CD4-positive, alpha-beta T cell (primary cell): ENCODE data around the gene IFT172. TPM values are rescaled to one million over a fixed set of nuclear protein-coding genes. Genes with fewer than 3 reads are reported as not detected.
"Not testable (repeated sequence)": the region's sequence is repeated elsewhere in the genome, so short reads cannot be mapped to it uniquely, and the experiment has no call there.

Experiments
- ATAC-seq: fragments of 200-7000 bp; cut with Tn5 transposase; one replicate; pipeline ENCODE4 v1.10.0; 2022; ENCODE audit warnings: mild to moderate bottlenecking; ENCODE audit not compliant: poor library complexity
- CTCF ChIA-PET: fragments of 350-600 bp; sonication (Branson Sonifier 250); formaldehyde crosslinking; loops from one replicate; lab custom pipeline; 2021; ENCODE audit warnings: antibody characterized with exemption, inconsistent platforms; lab: Charles Lee
- POLR2A ChIA-PET: fragments of 350-600 bp; sonication (Branson Sonifier 250); formaldehyde crosslinking; loops from one replicate; lab custom pipeline; 2021; ENCODE audit warnings: antibody characterized with exemption, inconsistent platforms; lab: Charles Lee
- DNase-seq, 14 experiments: peaks; one replicate each; pipeline ENCODE4 v3.0.0-alpha.2; 2013 to 2020; ENCODE audit warnings: mixed read lengths in 2 of 14
- H3K27ac ChIP-seq, 2 donors: one replicate each; pipeline versions ENCODE4 v1.5.1 to v1.7.0; 2013; ENCODE audit warnings: low read length in 2 of 2, low read depth in 1 of 2, mild to moderate bottlenecking in 1 of 2
- H3K27me3 ChIP-seq, 2 experiments: 1 replicate in 1 of 2; 2 replicates in 1 of 2; pipeline versions ENCODE4 v1.6.1 to v1.7.0; 2013; ENCODE audit warnings: low read length in 2 of 2, control low read depth in 1 of 2, mild to moderate bottlenecking in 1 of 2, moderate library complexity in 1 of 2; ENCODE audit not compliant: insufficient read depth in 2 of 2, control insufficient read depth in 1 of 2
- H3K36me3 ChIP-seq: one replicate; pipeline ENCODE4 v1.6.1; 2013; ENCODE audit warnings: low read length, control low read depth; ENCODE audit not compliant: insufficient read depth
- H3K4me1 ChIP-seq: one replicate; pipeline ENCODE4 v1.6.1; 2013; ENCODE audit warnings: low read length, control low read depth; ENCODE audit not compliant: insufficient read depth
- H3K4me3 ChIP-seq: one replicate; pipeline ENCODE4 v1.5.1; 2013; ENCODE audit warnings: mild to moderate bottlenecking, low read length, moderate library complexity
- H3K9me3 ChIP-seq, 2 experiments: 1 replicate in 1 of 2; 2 replicates in 1 of 2; pipeline versions ENCODE4 v1.6.1 to v1.7.0; 2013; ENCODE audit warnings: low read length in 2 of 2, mild to moderate bottlenecking in 2 of 2, control low read depth in 1 of 2, moderate library complexity in 1 of 2; ENCODE audit not compliant: control insufficient read depth in 1 of 2, insufficient read depth in 1 of 2
- H3K27ac Mint-ChIP-seq: one replicate; pipeline ENCODE4 v1.8.0; 2020; ENCODE audit warnings: mixed read lengths
- H3K27me3 Mint-ChIP-seq: one replicate; pipeline ENCODE4 v1.8.0; 2021; ENCODE audit warnings: mixed read lengths
- H3K36me3 Mint-ChIP-seq: one replicate; pipeline ENCODE4 v1.8.0; 2021; ENCODE audit warnings: low read depth, mixed read lengths
- H3K4me1 Mint-ChIP-seq: one replicate; pipeline ENCODE4 v1.8.0; 2021; ENCODE audit warnings: low read depth, mixed read lengths
- H3K4me3 Mint-ChIP-seq: one replicate; pipeline ENCODE4 v1.8.0; 2020; ENCODE audit warnings: mild to moderate bottlenecking, mixed read lengths
- H3K9me3 Mint-ChIP-seq: one replicate; pipeline ENCODE4 v1.8.0; 2020; ENCODE audit warnings: mixed read lengths
- CTCF ChIP-seq: fragments of 200-600 bp; IDR thresholded peaks from one replicate; pipeline ENCODE4 v1.8.0; 2022; ENCODE audit warnings: antibody characterized with exemption, mild to moderate bottlenecking
- intact Hi-C, 2 experiments: fragments of 100-400 bp; cut with DNase I in 1 of 2; cut with micrococcal nuclease in 1 of 2; formaldehyde crosslinking; loops; one replicate each; pipeline versions ENCODE4 v1.15.1 to v1.9.0; 2023 to 2025; cut with DNase I, micrococcal nuclease
- total RNA-seq, 174 experiments: library from RNA in 2 of 174; stranded (reverse) in 2 of 174; gene quantifications; one replicate each; pipeline ENCODE4 v1.2.3 and lab custom pipeline; 2021 to 2026

IFT172 gene
- total RNA-seq, 2 experiments from 2014 or later = 13.3 to 14.4 TPM

- Histone ChIP-seq H3K9me3 (no peaks in the 10 kb centered on the region), H3K27me3 (no peaks in the 10 kb centered on the region), H3K36me3 (peaks cover 7% of the 10 kb centered on the region), H3K4me3 (peak within 1 kb of the TSS; percentile 95), H3K4me1 (peaks cover 40% of the 10 kb centered on the region), H3K27ac (peak within 1 kb of the TSS; percentile 80 to 90)
- ChIA-PET POLR2A (interaction anchor here (0.9 to 4.0 kb wide), 20 partner anchors 10 to 1442 kb away, joined by 3 to 59 read pairs (median 7); partner anchors contain the start of genes AGBL5, CCDC121, EIF2B4 and GPN1), CTCF (interaction anchor here (0.8 to 1.6 kb wide), 4 partner anchors 18 to 200 kb away, joined by 3 to 5 read pairs (median 4); partner anchors contain the start of genes CCDC121, EIF2B4, GPN1 and SNX17)
- Mint-ChIP-seq H3K9me3 (no peaks in the 10 kb centered on the region), H3K27me3 (no peaks in the 10 kb centered on the region), H3K27ac (peak within 1 kb of the TSS; percentile 96), H3K4me3 (peak within 1 kb of the TSS; percentile 100), H3K36me3 (peaks cover 33% of the 10 kb centered on the region), H3K4me1 (peaks cover 41% of the 10 kb centered on the region)
- peak; percentile 93 for ATAC-seq
- peak; percentile 77 to 95 (median 90) for DNase-seq
- TF ChIP-seq CTCF = no peak
- intact Hi-C loops = loop anchor here (1.0 to 5.0 kb wide), 8 partner anchors 19 to 106 kb away; partner anchors contain the start of genes IFT172 (in 2 of the 2), EIF2B4 (in 1 of the 2), GTF3C2 (in 1 of the 2) and MPV17 (in 1 of the 2)
Measured at GRCh38 chr2:27428213-27428977, 61.1 kb downstream of the IFT172 start, which contains the start of gene NRBP1. Gene NRBP1 (plus strand): TSS chr2:27428631. CDS start chr2:27433274, 4,643 bp downstream.

GRCh38 chr2:27427863-27428212, 61.7 kb downstream of the IFT172 start:
- H3K27me3 Mint-ChIP-seq = no peaks in the 10 kb centered on the region
- Histone ChIP-seq H3K9me3 (no peaks in the 10 kb centered on the region), H3K27ac (peak overlapping the region; percentile 80 to 90), H3K36me3 (peaks cover 3% of the 10 kb centered on the region), H3K4me3 (peak overlapping the region; percentile 95), H3K4me1 (peaks cover 40% of the 10 kb centered on the region), H3K27me3 (no peaks in the 10 kb centered on the region)
- peak overlapping the region; percentile 96 for H3K27ac Mint-ChIP-seq
- ATAC-seq (no peak), DNase-seq (no peak)
- no peaks in the 10 kb centered on the region for H3K9me3 Mint-ChIP-seq
- intact Hi-C loops = loop anchor here (1.0 to 5.0 kb wide), 8 partner anchors 19 to 106 kb away; partner anchors contain the start of genes IFT172 (in 2 of the 2), EIF2B4 (in 1 of the 2), GTF3C2 (in 1 of the 2) and MPV17 (in 1 of the 2)
- peaks cover 27% of the 10 kb centered on the region for H3K36me3 Mint-ChIP-seq
- ChIA-PET CTCF (interaction anchor here (0.8 to 1.6 kb wide), 3 partner anchors 18 to 58 kb away, joined by 3 to 5 read pairs (median 5); partner anchors contain the start of genes EIF2B4 and SNX17), POLR2A (interaction anchor here (0.9 to 4.0 kb wide), 19 partner anchors 10 to 1442 kb away, joined by 3 to 59 read pairs (median 7); partner anchors contain the start of genes AGBL5, CCDC121, EIF2B4 and GPN1)
- no peak for TF ChIP-seq CTCF
- peaks cover 35% of the 10 kb centered on the region for H3K4me1 Mint-ChIP-seq
- peak overlapping the region; percentile 100 for H3K4me3 Mint-ChIP-seq

- intact Hi-C loops = loop anchor here (5.0 kb wide), 4 partner anchors 33 to 103 kb away; partner anchors contain the start of genes EIF2B4 (in 1 of the 2), IFT172 (in 1 of the 2), MPV17 (in 1 of the 2) and SNX17 (in 1 of the 2)
- peaks cover 11% of the 10 kb centered on the region for H3K36me3 Mint-ChIP-seq
- H3K27me3 ChIP-seq, DNase-seq, H3K4me3 ChIP-seq, H3K27ac ChIP-seq, H3K27ac Mint-ChIP-seq, H3K36me3 ChIP-seq, ATAC-seq, H3K27me3 Mint-ChIP-seq, H3K9me3 Mint-ChIP-seq, POLR2A ChIA-PET, H3K4me3 Mint-ChIP-seq, H3K9me3 ChIP-seq: not testable (repeated sequence)
- CTCF ChIA-PET = interaction anchor here (0.6 kb wide), 1 partner anchor 22 kb away, joined by 3 read pairs; no protein-coding TSS in a partner anchor
- H3K4me1 Mint-ChIP-seq = peaks cover 22% of the 10 kb centered on the region
- peaks cover 15% of the 10 kb centered on the region for H3K4me1 ChIP-seq
Measured at GRCh38 chr2:27425039-27425438, 64.5 kb downstream of the IFT172 start.
